Measurements from ENCODE around the gene FYB2. TPM values are rescaled to one million over a fixed set of nuclear protein-coding genes. Genes with fewer than 3 reads are reported as not detected.

FYB2 gene
- total RNA-seq, 2 experiments from 2014 or later: not detected

- peaks cover 11% of the 10 kb centered on the region for H3K4me1 Mint-ChIP-seq (ENCODE audit: low read depth)
- ATAC-seq: no peak
- peaks cover 3% of the 10 kb centered on the region for H3K9me3 Mint-ChIP-seq
These were observed 45.7 kb downstream of the FYB2 start for GRCh38 chr1:56773341-56774066.

GRCh38 chr1:56771717-56772116, 47.5 kb downstream of the FYB2 start:
- no peak for DNase-seq
- ATAC-seq: no peak
- intact Hi-C loops (cut with micrococcal nuclease): no loop called here
- POLR2A ChIA-PET: no interaction called here
- H3K4me1 Mint-ChIP-seq (ENCODE audit: low read depth): peaks cover 11% of the 10 kb centered on the region
- peaks cover 3% of the 10 kb centered on the region for H3K9me3 Mint-ChIP-seq
- no peak overlapping the region for H3K27ac Mint-ChIP-seq
- H3K27me3 Mint-ChIP-seq: peaks cover 6% of the 10 kb centered on the region
- TF ChIP-seq CTCF (IDR thresholded peaks at IDR 0.05): no peak
- no peaks in the 10 kb centered on the region for H3K36me3 Mint-ChIP-seq (ENCODE audit: low read depth)
- H3K4me3 Mint-ChIP-seq: no peak overlapping the region
- CTCF ChIA-PET: no interaction called here

More at GRCh38 chr1:56773341-56774066, 45.7 kb downstream of the FYB2 start:
- intact Hi-C loops (cut with micrococcal nuclease): no loop called here
- no peak overlapping the region for H3K4me3 Mint-ChIP-seq
- ChIA-PET CTCF (no interaction called here), POLR2A (no interaction called here)
- H3K27me3 Mint-ChIP-seq: peaks cover under 1% of the 10 kb centered on the region
- DNase-seq: no peak
- TF ChIP-seq CTCF (IDR thresholded peaks at IDR 0.05): no peak
- no peaks in the 10 kb centered on the region for H3K36me3 Mint-ChIP-seq (ENCODE audit: low read depth)
- H3K27ac Mint-ChIP-seq: no peak overlapping the region

- intact Hi-C loops (cut with micrococcal nuclease): no loop called here
- ChIA-PET CTCF (no interaction called here), POLR2A (no interaction called here)
- Mint-ChIP-seq H3K27me3 (peaks cover 9% of the 10 kb centered on the region), H3K36me3 (ENCODE audit: low read depth) (no peaks in the 10 kb centered on the region), H3K4me3 (no peak overlapping the region), H3K4me1 (ENCODE audit: low read depth) (no peaks in the 10 kb centered on the region), H3K9me3 (no peaks in the 10 kb centered on the region), H3K27ac (no peak overlapping the region)
- no peak for DNase-seq
- no peak for TF ChIP-seq CTCF (IDR thresholded peaks at IDR 0.05)
- ATAC-seq: no peak
These were observed 60.4 kb downstream of the FYB2 start for GRCh38 chr1:56758794-56759193.

GRCh38 chr1:56758135-56758534, 61.1 kb downstream of the FYB2 start:
- DNase-seq: no peak
- H3K36me3 Mint-ChIP-seq (ENCODE audit: low read depth): no peaks in the 10 kb centered on the region
- ChIA-PET POLR2A (no interaction called here), CTCF (no interaction called here)
- H3K27ac Mint-ChIP-seq: no peak overlapping the region
- peaks cover 9% of the 10 kb centered on the region for H3K27me3 Mint-ChIP-seq
- no peak overlapping the region for H3K4me3 Mint-ChIP-seq
- no peak for TF ChIP-seq CTCF (IDR thresholded peaks at IDR 0.05)
- no peaks in the 10 kb centered on the region for H3K4me1 Mint-ChIP-seq (ENCODE audit: low read depth)
- intact Hi-C loops (cut with micrococcal nuclease): no loop called here
- no peaks in the 10 kb centered on the region for H3K9me3 Mint-ChIP-seq
- no peak for ATAC-seq

GRCh38 chr1:56755911-56756310, 63.3 kb downstream of the FYB2 start:
- Mint-ChIP-seq H3K9me3 (no peaks in the 10 kb centered on the region), H3K36me3 (ENCODE audit: low read depth) (no peaks in the 10 kb centered on the region), H3K27me3 (peaks cover 12% of the 10 kb centered on the region), H3K27ac (no peak overlapping the region), H3K4me3 (no peak overlapping the region), H3K4me1 (ENCODE audit: low read depth) (no peaks in the 10 kb centered on the region)
- CTCF ChIA-PET: no interaction called here
- intact Hi-C loops (cut with micrococcal nuclease): no loop called here
- DNase-seq: no peak
- POLR2A ChIA-PET: no interaction called here
- no peak for TF ChIP-seq CTCF (IDR thresholded peaks at IDR 0.05)
- ATAC-seq: no peak

Data from activated CD8-positive, alpha-beta T cell treated with anti-CD3 and anti-CD28 coated beads for 36 hours (primary cell).